WERI-Rb-1 (cell line): ENCODE measurements around the gene CMTR2.

Experiments
- DNase-seq: peaks from one replicate; pipeline ENCODE4 v3.0.0-alpha.2; 2020
- H3K27ac ChIP-seq: fragments of 250-450 bp; sonication (Bioruptor Pico); 2 replicates; pipeline ENCODE4 v1.5.1; 2020; ENCODE audit warnings: mild to moderate bottlenecking, moderate library complexity
- H3K27me3 ChIP-seq: fragments of 250-450 bp; sonication (Bioruptor Pico); 2 replicates; pipeline ENCODE4 v1.5.1; 2021; ENCODE audit warnings: mild to moderate bottlenecking, low read depth, moderate library complexity; ENCODE audit not compliant: insufficient read depth, severe bottlenecking
- H3K36me3 ChIP-seq: fragments of 250-450 bp; sonication (Bioruptor Pico); 2 replicates; pipeline ENCODE4 v1.5.1; 2020; ENCODE audit warnings: mild to moderate bottlenecking, moderate library complexity
- H3K4me3 ChIP-seq: 2 replicates; pipeline ENCODE4 v1.5.1; 2011; ENCODE audit warnings: low read depth, mild to moderate bottlenecking, control low read depth, low read length
- H3K9me3 ChIP-seq: fragments of 250-450 bp; sonication (Bioruptor Pico); 2 replicates; pipeline ENCODE4 v1.5.1; 2021; ENCODE audit warnings: mild to moderate bottlenecking, moderate library complexity; ENCODE audit not compliant: severe bottlenecking
- TF ChIP-seq, protein P1 (sequence below): IDR thresholded peaks from 2 replicates; pipeline ENCODE4 v1.5.1; 2011; ENCODE audit warnings: low read depth, mild to moderate bottlenecking, control low read depth, inconsistent platforms, low read length

Gene CMTR2

DNA sequence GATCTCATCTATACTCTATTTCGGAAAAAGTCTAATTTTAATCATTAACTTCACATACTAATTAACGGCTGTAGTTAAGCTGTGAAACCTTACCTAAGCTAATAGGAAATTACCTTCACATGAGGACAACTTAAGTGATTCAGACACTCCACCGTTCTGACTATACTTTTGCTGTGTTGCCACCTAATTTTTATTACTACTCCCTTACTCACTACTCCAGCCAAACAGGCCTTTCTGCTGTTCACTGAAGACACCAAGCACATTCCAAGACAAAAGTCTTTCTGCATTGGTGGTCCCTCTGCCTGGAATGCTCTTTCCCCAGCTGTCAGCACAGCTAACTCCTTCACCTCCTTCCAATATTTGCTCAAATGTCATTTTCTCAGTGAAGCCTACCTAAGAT lies 1.3 kb downstream of the CMTR2 start:
- TF ChIP-seq, protein P1, sequence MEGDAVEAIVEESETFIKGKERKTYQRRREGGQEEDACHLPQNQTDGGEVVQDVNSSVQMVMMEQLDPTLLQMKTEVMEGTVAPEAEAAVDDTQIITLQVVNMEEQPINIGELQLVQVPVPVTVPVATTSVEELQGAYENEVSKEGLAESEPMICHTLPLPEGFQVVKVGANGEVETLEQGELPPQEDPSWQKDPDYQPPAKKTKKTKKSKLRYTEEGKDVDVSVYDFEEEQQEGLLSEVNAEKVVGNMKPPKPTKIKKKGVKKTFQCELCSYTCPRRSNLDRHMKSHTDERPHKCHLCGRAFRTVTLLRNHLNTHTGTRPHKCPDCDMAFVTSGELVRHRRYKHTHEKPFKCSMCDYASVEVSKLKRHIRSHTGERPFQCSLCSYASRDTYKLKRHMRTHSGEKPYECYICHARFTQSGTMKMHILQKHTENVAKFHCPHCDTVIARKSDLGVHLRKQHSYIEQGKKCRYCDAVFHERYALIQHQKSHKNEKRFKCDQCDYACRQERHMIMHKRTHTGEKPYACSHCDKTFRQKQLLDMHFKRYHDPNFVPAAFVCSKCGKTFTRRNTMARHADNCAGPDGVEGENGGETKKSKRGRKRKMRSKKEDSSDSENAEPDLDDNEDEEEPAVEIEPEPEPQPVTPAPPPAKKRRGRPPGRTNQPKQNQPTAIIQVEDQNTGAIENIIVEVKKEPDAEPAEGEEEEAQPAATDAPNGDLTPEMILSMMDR, result no peak
- peak overlapping the region; percentile 87; the same call in 1 of the 2 replicates for H3K4me3 ChIP-seq
- no peaks in the 10 kb centered on the region for H3K27me3 ChIP-seq
- H3K36me3 ChIP-seq, result peaks cover 44% of the 10 kb centered on the region
- DNase-seq, result no peak
- H3K9me3 ChIP-seq, result no peaks in the 10 kb centered on the region
- H3K27ac ChIP-seq, result no peak overlapping the region

GRCh38 chr16:71287454-71287853 lies 1.7 kb downstream of the CMTR2 start:
- Histone ChIP-seq H3K27ac (no peak overlapping the region), H3K4me3 (no peak overlapping the region), H3K36me3 (peaks cover 44% of the 10 kb centered on the region), H3K27me3 (no peaks in the 10 kb centered on the region), H3K9me3 (no peaks in the 10 kb centered on the region)
- TF ChIP-seq, protein P1, result no peak
- DNase-seq, result no peak

DNA sequence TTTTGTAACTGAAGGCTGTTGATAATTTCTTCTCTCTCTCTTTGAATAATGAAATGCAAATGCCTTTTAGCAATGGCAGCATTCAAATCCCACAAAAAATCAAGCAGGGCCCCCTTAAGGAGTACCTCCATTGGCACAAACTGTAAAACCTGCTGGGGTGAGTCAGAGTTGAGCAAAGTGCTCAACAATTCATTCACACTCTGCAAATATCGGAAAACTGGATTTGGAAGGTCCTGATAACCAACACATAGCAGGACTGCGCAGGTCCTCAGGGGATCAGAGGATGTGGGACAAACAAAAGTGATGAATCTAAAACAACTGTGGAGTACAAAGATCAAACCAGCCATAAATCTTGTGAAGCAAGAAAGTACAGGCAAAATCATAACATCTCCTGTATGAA lies 5.6 kb downstream of the CMTR2 start:
- TF ChIP-seq, protein P1, result no peak
- H3K36me3 ChIP-seq, result peaks cover 42% of the 10 kb centered on the region
- no peak overlapping the region for H3K4me3 ChIP-seq
- H3K27me3 ChIP-seq, result no peaks in the 10 kb centered on the region
- no peaks in the 10 kb centered on the region for H3K9me3 ChIP-seq
- no peak overlapping the region for H3K27ac ChIP-seq
- DNase-seq, result no peak

DNA sequence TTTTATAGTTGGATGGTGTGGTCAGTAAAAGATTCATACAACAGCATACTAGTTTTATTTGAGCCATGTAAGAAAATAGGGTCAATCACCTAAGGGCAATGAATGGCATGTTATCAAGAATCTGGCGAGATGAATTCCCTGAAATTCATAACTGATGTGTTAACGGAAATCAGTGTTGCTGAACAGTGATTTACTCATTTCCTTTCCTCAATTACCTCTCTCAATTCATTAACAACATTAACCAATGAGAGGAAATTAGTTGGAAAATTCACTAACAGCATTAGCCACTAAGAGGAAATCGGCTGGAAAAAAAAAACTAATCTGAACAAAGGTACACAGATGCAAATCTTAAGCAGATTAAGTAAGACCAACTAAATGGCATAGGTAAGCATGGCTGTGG lies 6.3 kb downstream of the CMTR2 start:
- TF ChIP-seq, protein P1, result no peak
- Histone ChIP-seq H3K27ac (no peak overlapping the region), H3K9me3 (no peaks in the 10 kb centered on the region), H3K27me3 (no peaks in the 10 kb centered on the region), H3K4me3 (no peak overlapping the region), H3K36me3 (peaks cover 39% of the 10 kb centered on the region)
- no peak for DNase-seq

DNA sequence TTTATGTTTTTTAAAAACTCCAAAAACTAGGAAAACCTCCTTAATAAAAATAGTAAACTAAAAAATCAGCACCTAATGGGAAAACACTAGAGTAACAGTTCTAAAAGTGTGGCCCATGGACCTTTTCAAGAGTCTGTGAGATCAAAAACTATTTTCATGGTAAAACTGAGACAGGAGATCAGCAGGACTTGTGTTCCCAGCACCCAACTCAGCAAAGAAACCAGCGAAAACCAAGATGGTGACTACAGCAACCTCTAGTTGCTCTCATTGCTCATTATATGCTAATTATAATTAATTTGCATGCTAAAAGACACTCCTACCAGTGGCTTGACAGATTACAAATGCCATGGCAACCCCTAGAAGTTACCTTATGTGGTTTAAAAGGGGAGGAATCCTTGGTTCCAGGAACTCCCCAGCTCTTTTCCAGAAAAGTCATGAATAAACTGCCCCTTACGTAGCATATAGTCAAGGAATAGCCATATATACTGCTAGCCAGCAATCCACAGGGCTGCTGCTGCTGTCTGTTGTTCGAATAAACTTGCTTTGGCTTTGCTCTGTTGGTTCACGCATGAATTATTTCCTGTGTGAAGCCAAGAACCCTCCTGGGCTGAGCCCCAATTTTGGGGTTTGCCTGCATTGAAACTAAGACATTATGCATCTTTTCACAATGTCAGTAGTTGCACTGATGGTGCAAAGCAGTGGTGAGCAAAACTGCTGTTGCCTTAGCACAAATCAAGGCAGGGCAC lies 12.4 kb downstream of the CMTR2 start:
- Histone ChIP-seq H3K36me3 (no peaks in the 10 kb centered on the region), H3K4me3 (no peak overlapping the region), H3K27me3 (no peaks in the 10 kb centered on the region), H3K27ac (no peak overlapping the region), H3K9me3 (no peaks in the 10 kb centered on the region)
- TF ChIP-seq, protein P1, result no peak
- no peak for DNase-seq

GRCh38 chr16:71273384-71273783 lies 15.8 kb downstream of the CMTR2 start:
- DNase-seq, result no peak
- TF ChIP-seq, protein P1, result no peak
- Histone ChIP-seq H3K4me3 (no peak overlapping the region), H3K27me3 (no peaks in the 10 kb centered on the region), H3K36me3 (no peaks in the 10 kb centered on the region), H3K9me3 (no peaks in the 10 kb centered on the region), H3K27ac (no peak overlapping the region)
